ENCODE measurements around the gene RAX2.

Gene RAX2

GRCh38 chr19:3803114-3803888 lies 31.3 kb upstream of the RAX2 start:
- Histone ChIP-seq H3K4me3 (ENCODE audit: low read length) (no peak overlapping the region), H3K27ac (ENCODE audit: low read length) (no peak overlapping the region), H4K20me1 (ENCODE audit: insufficient read depth, low read length) (no peaks in the 10 kb centered on the region), H2AFZ (ENCODE audit: low read length) (no peak overlapping the region), H3K9me2 (replicated peaks; ENCODE audit: insufficient read depth, low read length) (no peaks in the 10 kb centered on the region), H3K9me3 (replicated peaks; ENCODE audit: insufficient read depth, low read length) (no peaks in the 10 kb centered on the region), H3K27me3 (replicated peaks; ENCODE audit: insufficient read depth, low read length) (peaks cover 95% of the 10 kb centered on the region), H3K9ac (ENCODE audit: low read length) (no peak overlapping the region), H3K36me3 (replicated peaks; ENCODE audit: insufficient read depth, low read length) (no peaks in the 10 kb centered on the region), H3K4me1 (ENCODE audit: low read length) (no peaks in the 10 kb centered on the region), H3F3A (ENCODE audit: insufficient read depth, low read length) (no peaks in the 10 kb centered on the region), H3K79me2 (ENCODE audit: low read length) (no peaks in the 10 kb centered on the region), H3K4me2 (ENCODE audit: low read depth, low read length) (no peak overlapping the region)
- DNase-seq = no peak
- TF ChIP-seq, protein P1, sequence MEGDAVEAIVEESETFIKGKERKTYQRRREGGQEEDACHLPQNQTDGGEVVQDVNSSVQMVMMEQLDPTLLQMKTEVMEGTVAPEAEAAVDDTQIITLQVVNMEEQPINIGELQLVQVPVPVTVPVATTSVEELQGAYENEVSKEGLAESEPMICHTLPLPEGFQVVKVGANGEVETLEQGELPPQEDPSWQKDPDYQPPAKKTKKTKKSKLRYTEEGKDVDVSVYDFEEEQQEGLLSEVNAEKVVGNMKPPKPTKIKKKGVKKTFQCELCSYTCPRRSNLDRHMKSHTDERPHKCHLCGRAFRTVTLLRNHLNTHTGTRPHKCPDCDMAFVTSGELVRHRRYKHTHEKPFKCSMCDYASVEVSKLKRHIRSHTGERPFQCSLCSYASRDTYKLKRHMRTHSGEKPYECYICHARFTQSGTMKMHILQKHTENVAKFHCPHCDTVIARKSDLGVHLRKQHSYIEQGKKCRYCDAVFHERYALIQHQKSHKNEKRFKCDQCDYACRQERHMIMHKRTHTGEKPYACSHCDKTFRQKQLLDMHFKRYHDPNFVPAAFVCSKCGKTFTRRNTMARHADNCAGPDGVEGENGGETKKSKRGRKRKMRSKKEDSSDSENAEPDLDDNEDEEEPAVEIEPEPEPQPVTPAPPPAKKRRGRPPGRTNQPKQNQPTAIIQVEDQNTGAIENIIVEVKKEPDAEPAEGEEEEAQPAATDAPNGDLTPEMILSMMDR (IDR thresholded peaks at IDR 0.05; ENCODE audit: low read length) = no peak
- no peak for TF ChIP-seq EZH2 (optimal IDR thresholded peaks at IDR 0.05; ENCODE audit: low read depth, low read length)
- TF ChIP-seq EZH2phosphoT487 (IDR thresholded peaks at IDR 0.05; ENCODE audit: low read length) = no peak

- no peak overlapping the region for H3K9ac ChIP-seq (ENCODE audit: low read length)
- H3K4me1 ChIP-seq (ENCODE audit: low read length) = no peaks in the 10 kb centered on the region
- peaks cover 96% of the 10 kb centered on the region for H3K27me3 ChIP-seq (replicated peaks; ENCODE audit: insufficient read depth, low read length)
- no peaks in the 10 kb centered on the region for H3F3A ChIP-seq (ENCODE audit: insufficient read depth, low read length)
- no peak for DNase-seq
- no peak overlapping the region for H2AFZ ChIP-seq (ENCODE audit: low read length)
- no peaks in the 10 kb centered on the region for H3K9me2 ChIP-seq (replicated peaks; ENCODE audit: insufficient read depth, low read length)
- H4K20me1 ChIP-seq (ENCODE audit: insufficient read depth, low read length) = no peaks in the 10 kb centered on the region
- no peaks in the 10 kb centered on the region for H3K36me3 ChIP-seq (replicated peaks; ENCODE audit: insufficient read depth, low read length)
- no peaks in the 10 kb centered on the region for H3K79me2 ChIP-seq (ENCODE audit: low read length)
- H3K9me3 ChIP-seq (replicated peaks; ENCODE audit: insufficient read depth, low read length) = no peaks in the 10 kb centered on the region
- no peak overlapping the region for H3K4me3 ChIP-seq (ENCODE audit: low read length)
- no peak overlapping the region for H3K4me2 ChIP-seq (ENCODE audit: low read depth, low read length)
- H3K27ac ChIP-seq (ENCODE audit: low read length) = no peak overlapping the region
- TF ChIP-seq EZH2 (optimal IDR thresholded peaks at IDR 0.05; ENCODE audit: low read depth, low read length) = no peak
- TF ChIP-seq, protein P1 (IDR thresholded peaks at IDR 0.05; ENCODE audit: low read length) = no peak
- TF ChIP-seq EZH2phosphoT487 (IDR thresholded peaks at IDR 0.05; ENCODE audit: low read length) = no peak
These were observed 29.5 kb upstream of the RAX2 start for GRCh38 chr19:3801412-3802096.

DNA sequence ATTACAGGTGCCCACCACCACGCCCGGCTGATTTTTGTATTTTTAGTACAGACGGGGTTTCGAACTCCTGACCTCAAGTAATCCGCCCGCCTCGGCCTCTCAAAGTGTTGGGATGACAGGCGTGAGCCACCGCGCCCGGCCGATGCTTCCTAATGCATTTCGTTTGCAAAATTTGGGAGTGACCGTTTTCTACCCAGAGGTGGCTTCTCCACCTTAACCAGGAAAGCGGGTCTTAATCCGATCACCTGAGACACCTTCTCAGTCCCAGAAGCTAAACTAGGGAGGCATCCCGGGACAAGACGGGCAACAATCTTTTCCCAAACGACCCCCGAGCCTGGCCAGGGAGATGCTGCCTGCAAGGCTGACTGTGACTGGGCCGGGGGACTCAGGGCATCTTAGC lies 29.0 kb upstream of the RAX2 start:
- no peaks in the 10 kb centered on the region; the same call in 1 of the 2 replicates for H4K20me1 ChIP-seq (ENCODE audit: insufficient read depth, low read length)
- H2AFZ ChIP-seq (ENCODE audit: low read length) = no peak overlapping the region
- H3K27ac ChIP-seq (ENCODE audit: low read length) = no peak overlapping the region
- no peaks in the 10 kb centered on the region for H3K36me3 ChIP-seq (replicated peaks; ENCODE audit: insufficient read depth, low read length)
- no peak overlapping the region for H3K4me2 ChIP-seq (ENCODE audit: low read depth, low read length)
- H3K9me2 ChIP-seq (replicated peaks; ENCODE audit: insufficient read depth, low read length) = no peaks in the 10 kb centered on the region
- H3K4me1 ChIP-seq (ENCODE audit: low read length) = no peaks in the 10 kb centered on the region
- H3K9me3 ChIP-seq (replicated peaks; ENCODE audit: insufficient read depth, low read length) = no peaks in the 10 kb centered on the region
- H3K79me2 ChIP-seq (ENCODE audit: low read length) = no peaks in the 10 kb centered on the region
- no peak overlapping the region for H3K9ac ChIP-seq (ENCODE audit: low read length)
- H3K4me3 ChIP-seq (ENCODE audit: low read length) = no peak overlapping the region
- no peaks in the 10 kb centered on the region for H3F3A ChIP-seq (ENCODE audit: insufficient read depth, low read length)
- DNase-seq = no peak
- TF ChIP-seq, protein P1 (IDR thresholded peaks at IDR 0.05; ENCODE audit: low read length) = no peak
- TF ChIP-seq EZH2 (optimal IDR thresholded peaks at IDR 0.05; ENCODE audit: low read depth, low read length) (no peak), EZH2phosphoT487 (IDR thresholded peaks at IDR 0.05; ENCODE audit: low read length) (no peak)
- H3K27me3 ChIP-seq (replicated peaks; ENCODE audit: insufficient read depth, low read length) = peaks cover 97% of the 10 kb centered on the region
